ENCODE measurements around the gene RAPGEF2. TPM values are rescaled to one million over a fixed set of nuclear protein-coding genes. Genes with fewer than 3 reads are reported as not detected.

The RAPGEF2 gene
- total RNA-seq, 3 donors from 2014 or later: 47.0 to 84.0 (median 51.5) TPM

DNA sequence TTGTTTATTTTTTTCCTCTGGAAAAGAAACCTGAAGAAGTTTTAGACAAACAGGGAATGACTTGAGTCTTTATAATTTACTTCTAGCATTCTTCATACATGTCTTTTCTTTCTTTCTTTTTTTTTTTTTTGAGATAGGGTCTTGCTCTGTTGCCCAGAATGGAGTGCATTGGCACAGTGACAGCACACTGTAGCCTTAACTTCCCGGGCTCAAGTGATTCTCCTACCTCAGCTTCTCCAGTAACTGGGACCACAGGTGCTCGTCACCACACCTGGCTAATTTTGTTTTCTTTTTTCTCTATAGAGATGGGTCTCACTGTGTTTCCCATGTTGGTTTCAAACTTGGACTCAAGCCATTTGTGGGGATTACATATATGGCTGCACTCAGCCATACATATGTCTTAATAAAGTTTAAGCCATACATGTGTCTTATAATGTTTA lies 71.8 kb downstream of the RAPGEF2 start:
- Histone ChIP-seq H3K4me3 (no peak overlapping the region), H3K27me3 (no peaks in the 10 kb centered on the region), H3K36me3 (no peaks in the 10 kb centered on the region), H3K4me1 (peaks cover 0 to 9% of the 10 kb centered on the region in 2 donors), H3K27ac (no peak overlapping the region), H3K9me3 (no peaks in the 10 kb centered on the region)
- TF ChIP-seq POLR2AphosphoS5 (IDR thresholded peaks at IDR 0.05) (no peak), POLR2A (IDR thresholded peaks at IDR 0.05) (no peak)
- TF ChIP-seq, protein P1, sequence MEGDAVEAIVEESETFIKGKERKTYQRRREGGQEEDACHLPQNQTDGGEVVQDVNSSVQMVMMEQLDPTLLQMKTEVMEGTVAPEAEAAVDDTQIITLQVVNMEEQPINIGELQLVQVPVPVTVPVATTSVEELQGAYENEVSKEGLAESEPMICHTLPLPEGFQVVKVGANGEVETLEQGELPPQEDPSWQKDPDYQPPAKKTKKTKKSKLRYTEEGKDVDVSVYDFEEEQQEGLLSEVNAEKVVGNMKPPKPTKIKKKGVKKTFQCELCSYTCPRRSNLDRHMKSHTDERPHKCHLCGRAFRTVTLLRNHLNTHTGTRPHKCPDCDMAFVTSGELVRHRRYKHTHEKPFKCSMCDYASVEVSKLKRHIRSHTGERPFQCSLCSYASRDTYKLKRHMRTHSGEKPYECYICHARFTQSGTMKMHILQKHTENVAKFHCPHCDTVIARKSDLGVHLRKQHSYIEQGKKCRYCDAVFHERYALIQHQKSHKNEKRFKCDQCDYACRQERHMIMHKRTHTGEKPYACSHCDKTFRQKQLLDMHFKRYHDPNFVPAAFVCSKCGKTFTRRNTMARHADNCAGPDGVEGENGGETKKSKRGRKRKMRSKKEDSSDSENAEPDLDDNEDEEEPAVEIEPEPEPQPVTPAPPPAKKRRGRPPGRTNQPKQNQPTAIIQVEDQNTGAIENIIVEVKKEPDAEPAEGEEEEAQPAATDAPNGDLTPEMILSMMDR (IDR thresholded peaks at IDR 0.05): no peak
- DNase-seq (ENCODE audit: low spot score in 2 of 2): no peak
- intact Hi-C loops (cut with DNase I; ENCODE audit: low total_unique reads): no loop called here

DNA sequence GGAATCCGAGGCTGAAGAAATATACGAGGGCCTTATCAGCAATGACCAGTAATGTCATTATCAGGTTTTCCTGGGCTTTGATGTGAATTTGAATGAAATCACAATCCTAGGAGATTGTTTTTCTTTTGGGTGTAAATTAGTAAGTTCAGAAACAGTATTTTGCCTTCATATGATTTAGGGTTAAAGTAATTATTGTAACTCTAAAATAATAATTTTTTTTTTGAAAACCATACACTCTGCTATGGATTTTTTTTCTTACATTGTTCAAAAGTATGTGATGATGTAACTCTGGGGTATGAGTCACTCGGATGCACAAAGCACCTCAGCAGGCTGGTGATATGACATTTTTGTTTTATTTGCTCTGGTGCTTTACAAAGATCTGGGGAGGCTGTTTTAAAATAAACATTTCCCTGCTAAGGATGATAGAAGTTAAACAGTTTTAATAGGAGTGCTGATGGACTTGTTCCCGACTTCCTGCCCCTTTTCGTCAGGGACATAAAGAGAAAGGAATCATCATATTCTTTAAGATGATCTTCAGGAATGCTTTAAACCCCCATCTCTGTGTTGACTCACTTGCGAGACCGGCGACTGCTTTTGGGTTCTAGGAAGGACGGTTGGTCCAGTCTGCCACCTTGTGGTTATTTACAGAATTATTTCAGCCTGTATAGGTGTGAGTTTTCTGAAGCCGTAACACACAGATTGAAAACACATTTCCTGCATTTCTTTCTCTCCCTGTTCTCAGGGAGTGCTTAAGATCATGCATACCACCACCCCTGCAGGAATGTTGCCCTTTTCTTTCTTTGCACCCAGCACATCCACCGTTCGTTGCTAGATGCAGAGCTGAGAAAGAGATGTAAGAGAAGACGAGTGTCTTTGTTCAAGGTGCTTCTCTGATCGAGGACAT lies 72.5 kb downstream of the RAPGEF2 start:
- no peaks in the 10 kb centered on the region for H3K9me3 ChIP-seq
- intact Hi-C loops (cut with DNase I; ENCODE audit: low total_unique reads): no loop called here
- H3K27me3 ChIP-seq: no peaks in the 10 kb centered on the region
- peak overlapping the region; percentile 8 to 45 for H3K27ac ChIP-seq
- no peaks in the 10 kb centered on the region for H3K36me3 ChIP-seq
- peaks cover 0 to 9% of the 10 kb centered on the region in 2 donors for H3K4me1 ChIP-seq
- TF ChIP-seq, protein P1 (IDR thresholded peaks at IDR 0.05): peak; percentile 73 to 89 (median 85)
- TF ChIP-seq POLR2AphosphoS5 (IDR thresholded peaks at IDR 0.05) (peak in 2 of 3 donors; percentile 18 to 34), POLR2A (IDR thresholded peaks at IDR 0.05) (no peak)
- peak in 1 of 2 donors; percentile 61 for DNase-seq (ENCODE audit: low spot score in 2 of 2)
- H3K4me3 ChIP-seq: peak overlapping the region in 1 of 3 donors; percentile 36

DNA sequence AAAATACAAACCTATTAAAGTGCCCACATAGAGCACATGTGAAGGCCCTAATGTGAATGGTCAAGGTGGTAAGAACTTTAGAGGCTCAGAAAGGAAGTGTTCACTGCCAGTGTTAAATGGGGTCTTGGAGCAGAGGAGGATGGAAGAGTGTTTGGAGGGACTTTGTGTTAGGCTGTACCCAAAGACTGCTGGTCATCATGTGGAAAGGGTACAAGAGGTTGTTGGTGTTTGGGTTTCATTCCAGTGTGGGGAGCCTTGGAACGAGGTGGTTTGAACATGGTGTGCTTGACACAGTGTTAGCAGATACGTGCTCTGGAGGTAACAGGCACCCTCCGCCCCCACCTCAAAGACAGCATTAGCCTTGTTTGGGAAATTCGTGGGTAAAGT lies 73.1 kb downstream of the RAPGEF2 start:
- Histone ChIP-seq H3K4me3 (peak overlapping the region in 1 of 3 donors; percentile 36), H3K27ac (peak overlapping the region in 1 of 2 donors; percentile 8), H3K36me3 (no peaks in the 10 kb centered on the region), H3K4me1 (peaks cover 0 to 9% of the 10 kb centered on the region in 2 donors), H3K27me3 (no peaks in the 10 kb centered on the region), H3K9me3 (no peaks in the 10 kb centered on the region)
- intact Hi-C loops (cut with DNase I; ENCODE audit: low total_unique reads): no loop called here
- DNase-seq (ENCODE audit: low spot score in 2 of 2): no peak
- TF ChIP-seq, protein P1 (IDR thresholded peaks at IDR 0.05): no peak
- TF ChIP-seq POLR2A (IDR thresholded peaks at IDR 0.05) (no peak), POLR2AphosphoS5 (IDR thresholded peaks at IDR 0.05) (no peak)

DNA sequence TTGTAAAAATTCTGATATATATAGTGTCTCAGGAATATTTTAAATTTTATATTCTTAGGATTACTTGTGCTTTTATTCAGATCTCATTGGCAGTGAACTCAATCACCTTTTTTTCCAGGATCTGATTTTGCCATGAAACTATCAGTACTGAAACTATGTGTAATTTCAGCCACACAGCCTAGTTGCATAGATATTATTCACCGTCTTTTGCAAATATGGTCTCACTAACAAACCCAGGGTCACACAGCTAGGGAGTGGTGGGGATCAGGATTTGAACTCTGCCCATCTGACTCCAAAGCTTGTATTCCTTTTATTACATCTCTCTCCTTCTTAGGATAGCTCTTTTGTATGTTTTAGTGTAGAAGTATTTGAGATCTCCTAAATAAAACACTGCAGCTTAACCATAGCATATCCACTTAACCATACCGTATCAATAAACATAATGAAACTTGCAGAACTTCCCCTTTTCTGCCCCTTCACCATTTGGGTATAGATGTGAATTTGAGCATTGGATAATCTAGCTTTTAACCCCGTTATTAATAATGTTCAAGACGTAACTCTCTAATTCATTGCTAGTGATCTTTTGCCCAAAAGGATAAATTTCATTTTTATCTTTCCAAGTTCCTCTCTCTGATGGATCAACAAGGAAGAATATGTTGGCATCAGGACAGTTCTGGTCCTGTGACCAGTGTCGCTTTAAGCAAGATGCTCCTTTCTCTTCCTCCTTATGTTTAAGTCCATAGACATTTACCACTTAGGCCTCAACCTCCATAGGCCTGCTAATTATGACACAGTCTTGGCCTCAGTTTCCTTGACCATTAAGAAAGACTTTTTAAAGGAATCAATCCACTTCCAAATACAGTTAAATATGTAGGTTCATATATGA lies 74.6 kb downstream of the RAPGEF2 start:
- H3K27ac ChIP-seq: no peak overlapping the region
- H3K4me1 ChIP-seq: peaks cover 0 to 9% of the 10 kb centered on the region in 2 donors
- intact Hi-C loops (cut with DNase I; ENCODE audit: low total_unique reads): no loop called here
- H3K27me3 ChIP-seq: no peaks in the 10 kb centered on the region
- no peak for TF ChIP-seq POLR2A (IDR thresholded peaks at IDR 0.05)
- H3K9me3 ChIP-seq: no peaks in the 10 kb centered on the region
- DNase-seq (ENCODE audit: low spot score in 2 of 2): no peak
- H3K36me3 ChIP-seq: no peaks in the 10 kb centered on the region
- no peak overlapping the region for H3K4me3 ChIP-seq

DNA sequence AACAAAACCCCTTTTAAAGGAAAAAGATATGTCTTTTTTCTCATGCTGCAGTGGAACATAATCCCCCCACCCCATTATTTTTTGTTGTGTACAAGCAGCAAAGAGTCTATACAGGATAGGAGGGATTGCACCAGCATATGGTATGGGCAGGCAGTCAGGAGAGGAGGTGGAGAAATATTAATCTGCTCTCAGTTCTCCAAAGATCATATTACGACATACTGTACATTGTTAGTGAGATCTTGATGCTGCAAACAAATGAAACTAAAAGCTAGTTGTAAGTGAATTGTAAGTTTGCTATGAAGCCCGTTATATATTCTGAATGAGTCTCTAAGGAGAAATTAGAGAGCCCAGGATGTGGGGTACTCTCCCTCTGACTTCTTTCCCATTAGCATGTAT lies 75.3 kb downstream of the RAPGEF2 start:
- Histone ChIP-seq H3K9me3 (no peaks in the 10 kb centered on the region), H3K36me3 (no peaks in the 10 kb centered on the region), H3K27ac (no peak overlapping the region), H3K4me1 (peaks cover 0 to 9% of the 10 kb centered on the region in 2 donors), H3K27me3 (no peaks in the 10 kb centered on the region), H3K4me3 (no peak overlapping the region)
- DNase-seq (ENCODE audit: low spot score in 2 of 2): no peak
- TF ChIP-seq POLR2AphosphoS5 (IDR thresholded peaks at IDR 0.05) (no peak), POLR2A (IDR thresholded peaks at IDR 0.05) (no peak)
- TF ChIP-seq, protein P1 (IDR thresholded peaks at IDR 0.05): no peak
- intact Hi-C loops (cut with DNase I; ENCODE audit: low total_unique reads): no loop called here

All from breast epithelium (tissue), 4 donors.